Measurements from ENCODE around the gene STK16.
"Not testable (repeated sequence)": the region's sequence is repeated elsewhere in the genome, so short reads cannot be mapped to it uniquely, and the experiment has no call there.

The STK16 gene, protein sequence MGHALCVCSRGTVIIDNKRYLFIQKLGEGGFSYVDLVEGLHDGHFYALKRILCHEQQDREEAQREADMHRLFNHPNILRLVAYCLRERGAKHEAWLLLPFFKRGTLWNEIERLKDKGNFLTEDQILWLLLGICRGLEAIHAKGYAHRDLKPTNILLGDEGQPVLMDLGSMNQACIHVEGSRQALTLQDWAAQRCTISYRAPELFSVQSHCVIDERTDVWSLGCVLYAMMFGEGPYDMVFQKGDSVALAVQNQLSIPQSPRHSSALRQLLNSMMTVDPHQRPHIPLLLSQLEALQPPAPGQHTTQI
- total RNA-seq: 6.2 to 22.2 (median 15.1) reads per million in 18 experiments

DNA sequence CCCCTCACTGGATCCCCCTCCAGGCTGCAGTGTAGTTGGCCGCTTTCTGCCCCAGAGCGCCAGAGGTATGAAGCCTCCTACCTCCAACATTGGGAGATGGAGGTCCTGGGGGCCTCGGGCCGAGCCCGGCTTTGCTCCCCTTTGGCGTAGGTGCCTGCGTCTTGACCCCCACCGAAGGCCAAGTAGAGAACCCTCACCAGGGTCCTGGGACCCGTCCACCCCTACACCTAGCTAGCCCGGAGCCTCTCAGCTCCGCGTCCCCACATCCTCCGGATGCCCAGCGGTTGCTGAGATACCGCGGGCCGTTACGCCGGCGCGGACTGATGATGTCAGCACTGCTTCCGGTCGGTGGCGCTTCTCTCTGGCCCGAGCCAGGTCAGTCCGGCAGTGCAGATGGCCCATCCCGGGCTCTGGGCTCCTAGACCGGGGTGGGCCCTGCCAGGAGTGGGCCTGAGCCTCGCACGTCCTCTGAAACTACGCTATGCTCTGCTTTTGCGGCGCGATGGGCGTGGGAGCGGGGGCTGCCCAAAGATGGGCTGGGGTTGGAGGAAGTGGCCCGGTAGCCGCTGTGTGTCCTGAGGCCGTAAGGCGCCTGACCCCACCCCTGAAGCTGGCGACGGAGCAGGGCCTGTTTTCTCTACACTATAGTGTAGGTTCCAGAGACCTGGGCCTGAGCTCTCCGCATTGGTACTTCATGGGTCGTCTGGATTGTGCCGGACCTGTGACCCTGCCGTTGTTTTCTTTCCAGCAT is at the start of gene STK16, which contains the start of gene GLB1L:
STK16 (plus strand) TSS at position 332 of the 751 bp plus-strand sequence. CDS start 521 bp downstream, outside the sequence.
GLB1L (minus strand) TSS at position 297 of the 751 bp plus-strand sequence. CDS start 1,871 bp downstream, outside the sequence.
- peak; percentile 94 for DNase-seq

DNA sequence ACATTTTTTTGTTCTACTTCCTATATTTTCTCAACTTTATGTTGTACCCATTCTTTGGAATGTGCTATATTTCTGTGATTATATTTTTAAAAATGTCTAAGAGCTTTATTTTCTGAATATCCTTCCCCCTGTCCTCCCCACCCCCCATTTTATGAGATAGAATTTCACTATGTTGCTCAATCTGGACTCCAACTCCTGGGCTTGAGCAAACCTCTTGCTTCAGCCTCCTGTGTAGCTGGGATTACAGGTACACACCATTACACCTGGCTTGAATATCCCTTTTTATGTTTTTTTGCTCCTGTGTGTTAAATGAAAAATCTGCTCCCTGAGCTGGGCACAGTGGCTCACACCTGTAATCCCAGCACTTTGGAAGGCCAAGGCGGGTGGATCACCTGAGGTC is 47.9 kb upstream of the STK16 start:
- DNase-seq: no peak

DNA sequence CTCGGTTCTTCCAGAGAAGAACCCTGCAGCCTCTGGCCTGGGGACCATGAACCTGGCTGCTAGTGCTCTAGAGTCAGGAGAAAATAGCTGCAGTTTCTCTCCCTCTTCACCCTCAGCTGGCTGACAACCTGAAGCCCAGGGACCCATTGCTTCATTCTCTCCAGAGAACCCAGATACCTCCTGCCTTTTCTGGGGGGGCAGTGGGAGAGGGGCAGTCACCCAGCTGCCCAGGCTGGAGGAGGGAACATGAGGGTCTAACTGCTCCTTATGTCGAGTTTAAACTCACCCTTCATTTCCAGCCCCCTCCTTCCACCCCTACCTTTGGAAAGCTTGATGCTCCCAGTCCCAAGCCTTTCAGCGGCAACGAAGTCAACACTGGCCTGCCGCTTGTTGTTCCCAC is 46.3 kb upstream of the STK16 start:
- no peak for DNase-seq

DNA sequence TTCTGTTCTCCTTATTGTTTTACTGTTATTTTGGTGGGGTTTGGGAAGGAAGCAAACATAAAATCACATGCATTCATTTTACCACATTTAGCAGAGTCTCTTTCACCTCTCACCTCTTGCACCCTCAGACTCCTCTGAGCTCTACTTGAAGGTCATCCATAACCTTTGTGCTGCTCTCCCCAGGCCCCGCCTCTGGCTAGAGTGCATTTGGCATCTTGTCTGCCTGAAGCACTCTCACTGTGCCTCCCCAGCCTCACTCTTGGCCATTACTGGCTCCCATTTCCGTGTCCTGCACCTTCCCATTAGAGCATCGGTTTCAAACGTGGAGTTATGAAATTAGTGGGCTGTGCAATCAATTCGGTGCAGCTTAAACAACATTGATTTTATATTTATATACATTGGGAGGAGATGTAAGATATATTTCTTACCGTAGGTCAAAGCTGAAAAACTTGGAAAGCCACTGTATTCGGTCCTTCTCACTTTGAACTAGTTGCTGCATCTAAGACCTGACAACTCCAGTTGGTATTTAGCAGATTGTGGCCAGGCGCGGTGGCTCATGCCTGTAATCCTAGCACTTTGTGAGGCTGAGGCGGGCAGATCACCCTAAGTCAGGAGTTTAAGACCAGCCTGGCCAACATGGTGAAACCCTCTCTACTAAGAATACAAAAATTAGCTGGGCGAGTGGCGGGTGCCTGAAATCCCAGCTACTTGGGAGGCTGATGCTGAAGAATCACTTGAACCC is 45.6 kb upstream of the STK16 start:
- no peak for DNase-seq

DNA sequence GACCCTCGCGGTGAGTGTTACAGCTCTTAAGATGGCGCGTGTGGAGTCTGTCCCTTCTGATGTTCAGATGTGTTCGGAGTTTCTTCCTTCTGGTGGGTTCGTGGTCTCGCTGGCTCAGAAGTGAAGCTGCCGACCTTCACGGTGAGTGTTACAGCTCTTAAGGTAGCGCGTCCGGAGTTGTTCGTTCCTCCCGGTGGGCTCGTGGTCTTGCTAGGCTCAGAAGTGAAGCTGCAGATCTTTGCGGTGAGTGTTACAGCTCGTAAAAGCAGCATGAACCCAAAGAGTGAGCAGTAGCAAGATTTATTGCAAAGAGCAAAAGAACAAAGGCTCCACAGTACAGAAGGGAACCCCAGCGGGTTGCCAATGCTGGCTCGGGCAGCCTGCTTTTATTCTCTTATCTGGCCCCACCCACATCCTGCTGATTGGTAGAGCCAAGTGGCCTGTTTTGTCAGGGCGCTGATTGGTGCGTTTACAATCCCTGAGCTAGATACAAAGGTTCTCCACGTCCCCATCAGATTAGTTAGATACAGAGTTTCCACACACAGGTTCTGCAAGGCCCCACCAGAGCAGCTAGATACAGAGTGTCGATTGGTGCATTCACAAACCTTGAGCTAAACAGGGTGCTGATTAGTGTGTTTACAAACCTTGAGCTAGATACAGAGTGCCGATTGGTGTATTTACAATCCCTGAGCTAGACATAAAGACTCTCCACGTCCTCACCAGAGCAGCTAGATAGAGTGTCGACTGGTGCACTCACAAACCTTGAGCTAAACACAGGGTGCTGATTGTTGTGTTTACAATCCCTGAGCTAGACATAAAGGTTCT is 44.6 kb upstream of the STK16 start:
- not testable (repeated sequence) for DNase-seq

DNA sequence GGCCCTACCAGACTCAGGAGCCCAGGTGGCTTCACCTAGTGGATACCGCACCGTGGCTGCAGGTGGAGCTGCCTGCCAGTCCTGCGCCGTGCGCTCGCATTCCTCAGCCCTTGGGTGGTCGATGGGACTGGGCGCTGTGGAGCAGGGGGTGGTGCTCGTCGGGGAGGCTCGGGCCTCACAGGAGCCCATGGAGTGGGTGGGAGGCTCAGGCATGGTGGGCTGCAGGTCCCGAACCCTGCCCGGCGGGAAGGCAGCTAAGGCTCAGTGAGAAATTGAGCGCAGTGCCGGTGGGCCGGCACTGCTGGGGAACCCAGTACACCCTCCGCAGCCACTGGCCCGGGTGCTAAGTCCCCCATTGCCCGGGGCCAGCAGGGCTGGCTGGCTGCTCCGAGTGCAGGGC is 43.9 kb upstream of the STK16 start:
- DNase-seq: not testable (repeated sequence)

DNA sequence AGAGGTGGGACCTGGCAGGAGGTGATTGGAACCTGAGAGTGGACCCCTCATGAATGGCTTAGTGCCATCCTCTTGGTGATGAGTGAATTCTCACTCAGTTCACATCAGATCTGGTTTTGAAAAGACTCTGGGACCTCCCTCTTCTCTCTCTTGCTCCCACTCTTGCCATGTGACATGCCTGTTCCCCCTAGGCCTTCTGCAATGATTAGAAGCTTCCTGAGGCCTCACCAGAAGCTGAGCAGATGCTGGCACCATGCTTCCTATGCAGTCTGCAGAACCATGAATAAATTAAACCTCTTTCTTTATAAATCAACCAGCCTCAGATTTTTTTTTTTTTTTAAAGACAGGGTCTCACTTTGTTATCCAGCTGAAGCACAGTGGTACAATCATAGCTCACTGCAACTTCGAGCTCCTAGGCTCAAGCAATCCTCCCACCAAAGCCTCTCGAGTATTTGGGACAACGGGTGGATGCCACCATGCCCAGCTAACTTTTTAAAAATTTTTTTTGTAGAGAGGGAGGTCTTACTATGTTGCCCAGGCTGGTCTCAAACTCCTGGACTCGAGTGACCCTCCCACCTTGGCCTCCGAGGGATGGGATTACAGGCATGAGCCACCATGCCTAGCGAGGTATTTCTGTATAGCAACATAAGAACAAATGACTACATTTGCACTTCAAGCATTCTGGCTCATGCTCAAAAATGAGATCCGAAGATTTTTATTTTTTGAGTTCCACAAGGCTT is 40.7 kb upstream of the STK16 start:
- DNase-seq: no peak

DNA sequence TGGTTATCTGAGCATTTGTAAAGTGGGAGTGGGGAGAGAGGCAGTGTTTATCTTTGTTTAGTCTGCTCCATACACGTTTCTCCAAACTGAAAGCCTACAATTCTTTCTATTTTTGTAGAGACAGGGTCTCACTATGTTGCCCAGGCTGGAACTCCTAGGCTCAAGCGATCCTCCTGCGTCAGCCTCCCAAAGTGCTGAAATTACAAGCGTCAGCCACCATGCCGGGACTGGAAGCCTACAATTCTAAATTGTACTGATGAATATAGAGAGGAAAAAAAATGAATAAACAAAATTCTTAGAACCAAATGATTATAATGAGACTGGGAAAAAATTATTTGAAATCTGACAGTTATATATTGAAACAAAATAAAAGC is 40.1 kb upstream of the STK16 start:
- DNase-seq: no peak

DNA sequence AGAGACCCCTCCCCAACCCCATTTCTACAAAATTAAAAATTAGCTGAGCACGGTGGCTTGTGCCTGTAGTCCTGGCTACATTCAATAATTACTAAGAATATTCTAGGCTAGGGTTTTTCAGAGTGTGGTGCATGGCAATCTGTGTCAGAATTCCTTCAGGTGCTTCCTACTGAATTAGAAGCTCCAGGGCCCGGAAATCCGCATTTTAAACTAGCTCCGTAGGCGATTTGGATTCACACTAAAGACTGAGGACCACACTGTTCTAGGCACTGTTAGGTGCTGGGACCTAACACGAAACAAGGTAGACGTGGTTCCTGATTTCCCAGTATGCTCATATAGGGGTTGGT is 39.3 kb upstream of the STK16 start:
- no peak for DNase-seq

DNA sequence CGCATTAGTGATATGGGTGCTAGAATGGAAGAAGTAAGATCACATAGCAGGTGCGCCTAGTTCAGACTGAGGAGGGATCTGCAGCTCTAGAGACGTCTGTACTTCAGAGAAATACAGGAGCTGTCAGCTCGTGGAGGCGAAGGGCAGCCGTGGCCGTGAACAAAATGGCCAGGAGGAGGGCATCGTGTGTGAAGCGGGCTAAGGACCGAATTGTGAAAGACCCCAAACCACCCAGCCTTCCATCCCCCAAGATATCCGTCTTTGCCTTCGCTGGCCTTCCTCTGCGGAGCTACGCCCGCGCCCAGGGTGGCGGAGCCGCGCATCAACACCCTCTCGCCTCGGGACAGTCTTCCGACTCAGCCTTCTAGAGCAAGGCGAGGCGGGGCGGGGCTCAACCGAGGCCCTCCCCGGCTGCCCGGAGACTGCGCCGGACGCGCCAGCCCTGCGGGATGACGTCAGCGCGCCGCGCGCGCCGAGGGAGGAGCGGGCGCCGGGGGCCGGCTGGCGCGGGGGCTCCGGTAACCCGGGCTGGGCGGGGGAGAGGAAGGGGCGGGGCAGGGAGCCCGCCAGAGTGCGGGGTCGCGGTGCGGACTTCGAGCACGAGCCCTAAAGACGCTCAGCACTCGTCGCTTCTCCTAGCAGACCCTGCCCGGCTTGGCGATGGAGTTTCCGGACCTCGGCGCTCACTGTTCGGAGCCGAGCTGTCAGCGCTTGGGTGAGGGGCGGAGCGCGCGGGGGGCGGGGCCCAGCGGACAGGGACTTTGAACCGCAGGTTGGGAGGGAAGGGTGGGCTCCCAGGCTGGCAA is 38.7 kb upstream of the STK16 start, which contains the start of gene ZFAND2B:
ZFAND2B (plus strand) TSS at position 455 of the 806 bp plus-strand sequence; CDS start at position 661, 206 bp downstream.
- DNase-seq: peak; percentile 93 to 96

DNA sequence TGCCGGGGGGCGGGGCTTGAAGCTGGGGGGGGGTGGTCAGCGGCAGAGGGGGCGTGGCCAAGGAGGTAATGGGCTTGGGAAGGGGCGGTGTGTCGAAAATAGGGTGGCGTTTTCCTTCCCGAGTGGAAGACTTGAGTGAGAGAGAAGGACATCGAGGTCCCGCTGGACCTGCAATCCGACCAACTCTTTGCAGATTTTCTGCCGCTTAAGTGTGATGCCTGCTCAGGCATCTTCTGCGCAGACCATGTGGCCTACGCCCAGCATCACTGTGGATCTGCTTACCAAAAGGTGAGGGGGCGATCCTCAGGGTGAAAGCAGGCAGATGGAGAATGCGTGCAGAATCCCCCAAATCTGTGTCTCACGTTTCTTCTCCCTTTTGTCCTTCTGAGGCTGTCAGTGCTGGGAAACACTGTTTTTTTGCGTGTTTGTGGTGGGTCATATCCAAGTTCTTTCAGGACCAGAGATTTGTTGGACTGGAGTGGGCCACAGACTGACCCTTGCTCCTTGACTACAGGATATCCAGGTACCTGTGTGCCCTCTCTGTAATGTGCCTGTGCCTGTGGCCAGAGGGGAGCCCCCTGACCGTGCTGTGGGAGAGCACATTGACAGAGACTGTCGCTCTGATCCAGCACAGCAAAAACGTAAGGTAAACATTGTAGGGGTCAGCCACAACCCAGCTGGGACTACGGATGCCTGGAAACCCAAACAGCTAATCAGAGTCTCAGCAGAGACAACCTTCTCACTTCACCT is 38.0 kb upstream of the STK16 start:
- DNase-seq: no peak

DNA sequence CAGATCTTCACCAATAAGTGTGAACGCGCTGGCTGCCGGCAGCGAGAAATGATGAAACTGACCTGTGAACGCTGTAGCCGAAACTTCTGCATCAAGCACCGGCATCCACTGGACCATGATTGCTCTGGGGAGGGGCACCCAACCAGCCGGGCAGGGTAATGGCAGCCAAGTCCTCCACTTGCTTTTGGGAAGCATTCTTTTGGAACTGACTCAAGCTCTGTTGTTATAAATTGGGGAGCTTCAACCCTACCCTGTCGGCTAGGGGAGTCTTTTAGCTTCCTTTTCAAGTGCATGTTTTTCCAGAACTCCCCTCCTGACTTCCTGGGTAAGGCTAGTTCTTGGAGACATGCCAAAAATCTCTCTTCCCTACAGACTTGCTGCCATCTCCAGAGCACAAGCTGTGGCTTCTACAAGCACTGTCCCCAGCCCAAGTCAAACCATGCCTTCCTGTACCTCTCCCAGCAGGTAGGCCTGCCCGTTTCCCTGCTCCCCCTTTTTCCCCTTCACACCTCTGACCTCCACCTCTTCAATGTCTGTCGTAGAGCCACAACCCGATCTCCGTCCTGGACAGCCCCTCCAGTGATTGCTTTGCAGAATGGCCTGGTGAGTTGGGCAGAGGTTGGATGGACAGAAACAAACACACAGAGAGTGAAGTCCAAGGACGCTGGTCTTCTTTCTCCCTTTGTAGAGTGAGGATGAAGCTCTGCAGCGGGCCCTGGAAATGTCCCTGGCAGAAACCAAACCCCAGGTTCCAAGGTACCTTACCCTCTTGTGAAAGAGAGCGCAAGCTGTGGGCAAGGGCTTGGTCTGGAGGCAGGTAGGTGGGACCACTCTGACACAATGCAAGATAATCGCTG is 37.2 kb upstream of the STK16 start:
- DNase-seq: no peak

DNA sequence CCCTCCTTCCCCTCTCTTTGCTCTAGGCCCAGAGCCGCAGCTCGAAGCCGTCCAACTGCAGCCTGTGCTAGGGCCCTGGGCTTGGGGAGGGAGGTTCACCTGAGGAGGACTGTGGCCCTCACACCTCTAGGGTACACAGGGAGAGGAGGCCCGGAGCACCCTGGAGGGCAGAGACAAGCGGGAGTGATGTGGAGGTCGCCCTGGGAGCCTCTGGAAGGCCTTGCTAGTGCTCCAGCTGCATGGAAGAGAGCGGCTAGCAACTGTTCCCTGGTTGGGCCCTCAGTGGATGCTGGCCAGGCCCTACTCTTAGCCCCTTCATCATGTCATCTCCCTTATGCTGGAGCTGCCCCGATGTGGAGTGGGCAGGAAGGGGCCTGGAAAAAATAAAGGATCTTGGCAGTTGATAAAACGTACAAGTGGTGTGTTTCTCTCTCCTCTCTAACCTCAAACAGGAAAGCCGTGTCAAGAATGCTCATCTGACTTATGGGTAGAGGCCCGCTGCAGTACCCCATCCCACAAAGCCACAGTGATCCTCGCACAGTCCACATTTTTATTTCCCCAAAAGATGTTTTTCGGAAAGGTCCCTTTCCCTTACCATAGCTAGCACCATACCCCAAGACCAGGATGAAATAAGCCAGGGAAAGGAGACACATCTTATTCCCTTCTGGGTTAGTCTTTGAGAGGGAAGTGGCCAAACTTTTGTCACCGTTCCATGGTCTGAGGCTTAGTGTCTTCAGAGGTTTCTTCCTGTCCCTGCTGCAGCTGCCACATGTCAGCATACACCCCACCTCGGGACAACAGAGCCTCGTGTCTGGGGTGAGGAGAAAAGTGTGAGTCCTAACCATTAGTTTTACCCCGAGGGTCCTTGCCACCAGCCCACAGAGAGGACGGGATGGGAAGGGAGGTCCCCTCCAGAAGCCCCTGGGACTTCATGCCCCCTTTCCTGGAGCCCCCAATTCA is 35.8 kb upstream of the STK16 start:
- no peak for DNase-seq

DNA sequence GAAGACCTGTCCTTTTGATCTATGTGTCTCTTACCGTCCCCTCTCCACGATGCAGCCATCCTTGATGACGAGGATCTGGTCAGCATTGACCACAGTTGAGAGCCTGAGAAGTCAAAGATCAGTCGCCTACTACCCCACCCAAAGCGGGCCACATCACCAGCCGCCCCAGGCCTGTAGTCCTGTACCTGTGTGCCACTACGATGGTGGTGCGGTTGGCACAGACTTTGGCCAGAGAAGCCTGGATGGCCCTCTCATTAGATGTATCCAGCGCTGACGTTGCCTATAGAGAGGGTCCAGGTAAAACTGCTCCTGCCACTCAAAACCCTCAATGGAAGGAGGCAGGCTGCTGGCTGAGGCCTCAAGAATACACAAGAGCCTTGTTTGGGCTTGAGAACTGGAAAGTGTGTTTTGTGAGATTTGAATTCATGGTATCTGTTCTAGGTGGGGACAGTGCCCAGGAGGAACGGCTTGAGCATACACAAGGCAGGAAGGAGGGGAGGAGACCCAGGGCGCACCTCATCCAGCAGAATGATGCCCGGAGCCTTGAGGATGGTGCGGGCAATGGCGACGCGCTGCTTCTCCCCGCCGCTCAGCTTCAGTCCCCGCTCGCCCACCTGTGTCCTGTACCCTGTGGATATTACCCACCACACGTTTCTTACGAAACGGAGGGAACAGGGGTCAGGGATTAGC is 34.9 kb upstream of the STK16 start:
- no peak for DNase-seq

DNA sequence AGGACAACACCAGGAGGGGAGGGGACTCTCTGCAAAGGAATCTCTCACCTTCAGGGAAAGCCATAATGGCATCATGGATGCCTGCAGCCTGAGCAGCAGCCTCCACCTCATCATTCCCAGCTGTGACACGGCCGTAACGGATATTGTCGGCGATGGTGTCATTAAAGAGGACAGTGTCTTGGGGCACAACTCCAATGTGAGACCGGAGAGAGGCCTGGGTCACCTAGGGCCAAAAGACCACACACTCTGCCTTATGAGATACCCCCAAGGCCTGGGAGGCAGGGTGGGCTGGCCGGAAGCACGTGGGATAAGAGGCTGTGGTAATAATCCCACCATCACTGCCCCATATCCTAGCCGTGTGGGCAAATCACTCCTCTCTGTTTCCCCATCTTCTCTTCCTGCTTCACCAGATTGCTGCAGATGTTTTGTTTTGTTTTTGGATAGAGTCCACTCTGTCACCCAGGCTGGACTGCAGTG is 34.4 kb upstream of the STK16 start:
- no peak for DNase-seq

DNA sequence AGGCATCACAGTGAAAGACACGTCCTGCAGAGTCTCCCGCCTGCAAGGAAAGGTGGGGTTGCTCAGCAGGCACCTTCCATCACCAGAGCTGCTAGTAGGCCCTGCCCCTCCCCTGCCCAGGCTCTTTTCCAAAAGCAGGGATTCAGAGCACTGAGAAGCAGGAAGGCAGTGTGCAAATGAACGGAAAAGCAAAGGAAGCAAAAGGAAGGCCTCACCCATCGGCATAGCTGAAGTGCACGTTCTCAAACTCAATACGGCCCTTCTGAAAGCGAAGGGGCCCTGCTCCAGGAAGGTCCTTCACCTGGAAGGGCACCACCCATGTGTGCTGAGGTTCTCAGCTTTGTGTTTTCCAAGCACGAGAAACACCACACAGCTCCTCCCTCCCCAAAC is 32.3 kb upstream of the STK16 start:
- DNase-seq: no peak

DNA sequence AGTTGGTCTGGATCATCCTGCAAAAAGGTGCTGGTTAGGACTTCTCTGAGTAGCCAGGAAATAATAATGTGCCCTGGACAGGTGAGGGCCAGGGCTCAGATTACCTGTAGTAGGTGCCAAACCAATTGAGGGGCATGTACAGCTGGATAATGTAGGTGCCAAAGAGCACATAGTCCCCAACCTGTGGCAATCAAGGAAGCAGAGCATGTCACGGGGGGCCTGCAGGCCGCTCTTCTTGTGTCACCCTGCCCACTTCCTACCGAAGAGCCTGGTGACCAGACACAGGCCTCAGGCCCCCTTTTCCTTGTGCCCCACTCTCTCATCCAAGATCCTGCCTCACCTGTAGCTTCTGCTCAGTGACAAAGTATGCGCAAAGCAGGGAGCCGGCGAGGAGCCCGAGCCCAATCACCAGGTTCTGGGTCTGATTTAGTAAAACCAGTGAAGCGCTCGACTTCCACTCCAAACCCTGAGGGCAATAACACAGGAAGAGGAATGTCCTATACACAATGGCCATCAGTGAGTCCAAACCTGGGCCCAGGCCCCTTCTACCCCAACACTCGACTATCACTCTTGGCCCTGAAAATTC is 31.7 kb upstream of the STK16 start:
- DNase-seq: no peak
